T-helper 9 cell (primary cell): ENCODE data around the gene GABARAP.
"Not testable (repeated sequence)": the region's sequence is repeated elsewhere in the genome, so short reads cannot be mapped to it uniquely, and the experiment has no call there.

Experiments
- DNase-seq: peaks from one replicate; pipeline ENCODE4 v3.0.0-alpha.2; 2020

The GABARAP gene

DNA sequence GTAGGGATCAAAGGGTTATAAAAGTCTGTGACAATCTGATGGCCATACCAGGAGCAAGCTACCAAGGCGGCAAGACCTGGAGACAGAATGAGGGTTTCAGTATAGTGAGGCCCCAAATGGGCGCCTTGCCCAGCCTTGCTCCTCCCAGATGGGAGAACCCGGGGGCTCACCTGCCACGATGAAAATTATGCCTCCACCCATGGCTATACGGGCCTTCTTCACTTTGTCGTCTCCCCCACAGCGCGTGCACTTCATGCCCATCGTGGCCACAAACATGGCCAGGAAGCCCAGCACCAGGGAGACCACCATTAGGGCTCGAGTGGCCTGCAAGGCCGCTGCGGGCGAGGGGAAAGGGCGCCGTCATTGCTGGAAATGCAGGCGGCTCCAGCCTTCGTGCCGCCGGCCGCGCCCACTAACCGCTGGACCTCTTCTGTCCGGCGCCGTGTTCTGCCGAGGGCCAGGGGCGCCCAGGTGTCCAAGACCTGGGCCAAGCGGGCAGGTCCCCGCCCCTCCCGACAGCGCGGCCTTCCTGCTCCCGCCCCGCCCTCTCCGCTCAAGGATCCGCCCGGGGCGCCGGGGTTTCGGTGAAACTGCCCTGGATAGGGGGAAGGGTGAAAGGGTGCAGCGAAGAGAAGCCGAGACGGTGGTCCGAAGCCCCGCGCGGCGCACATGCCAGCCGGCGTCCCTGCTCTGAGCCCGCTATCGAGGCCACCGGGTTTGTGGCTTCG is 18.6 kb upstream of the GABARAP start:
- DNase-seq: no peak

DNA sequence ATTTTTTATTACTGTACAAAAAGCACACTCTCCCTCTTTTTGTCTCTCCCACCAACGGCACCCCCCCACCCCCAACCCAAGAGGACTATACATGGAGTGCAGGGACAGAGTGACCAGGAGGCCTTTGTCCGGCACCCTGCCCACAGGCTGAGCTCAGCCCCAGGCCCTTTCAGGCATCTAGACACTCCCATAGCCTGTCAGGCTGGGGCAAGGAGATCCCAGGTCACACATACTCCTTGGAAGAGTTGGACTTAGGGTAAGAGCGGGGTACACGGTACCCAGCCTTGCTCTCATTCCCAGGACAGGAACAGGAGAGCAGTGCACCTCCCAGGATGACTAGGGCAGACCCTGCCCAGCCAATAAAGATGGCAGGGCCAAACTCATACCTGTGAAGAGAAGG is 17.9 kb upstream of the GABARAP start:
- no peak for DNase-seq

DNA sequence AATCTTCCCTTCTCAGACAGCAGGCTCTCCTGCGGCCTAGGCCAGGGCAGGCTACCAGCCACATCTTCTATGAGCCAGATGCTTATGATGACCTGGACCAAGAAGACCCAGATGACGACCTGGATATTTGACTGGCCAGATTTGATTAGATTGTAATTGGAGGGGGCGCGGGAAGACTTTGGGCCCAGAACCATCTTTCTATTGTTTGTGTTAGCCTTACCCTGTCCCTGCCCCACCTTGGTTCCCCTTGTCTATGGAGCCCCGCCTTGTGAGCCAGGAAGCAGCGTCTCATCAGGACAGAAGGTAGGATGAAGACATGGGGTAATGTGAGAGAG is 17.3 kb upstream of the GABARAP start:
- no peak for DNase-seq

DNA sequence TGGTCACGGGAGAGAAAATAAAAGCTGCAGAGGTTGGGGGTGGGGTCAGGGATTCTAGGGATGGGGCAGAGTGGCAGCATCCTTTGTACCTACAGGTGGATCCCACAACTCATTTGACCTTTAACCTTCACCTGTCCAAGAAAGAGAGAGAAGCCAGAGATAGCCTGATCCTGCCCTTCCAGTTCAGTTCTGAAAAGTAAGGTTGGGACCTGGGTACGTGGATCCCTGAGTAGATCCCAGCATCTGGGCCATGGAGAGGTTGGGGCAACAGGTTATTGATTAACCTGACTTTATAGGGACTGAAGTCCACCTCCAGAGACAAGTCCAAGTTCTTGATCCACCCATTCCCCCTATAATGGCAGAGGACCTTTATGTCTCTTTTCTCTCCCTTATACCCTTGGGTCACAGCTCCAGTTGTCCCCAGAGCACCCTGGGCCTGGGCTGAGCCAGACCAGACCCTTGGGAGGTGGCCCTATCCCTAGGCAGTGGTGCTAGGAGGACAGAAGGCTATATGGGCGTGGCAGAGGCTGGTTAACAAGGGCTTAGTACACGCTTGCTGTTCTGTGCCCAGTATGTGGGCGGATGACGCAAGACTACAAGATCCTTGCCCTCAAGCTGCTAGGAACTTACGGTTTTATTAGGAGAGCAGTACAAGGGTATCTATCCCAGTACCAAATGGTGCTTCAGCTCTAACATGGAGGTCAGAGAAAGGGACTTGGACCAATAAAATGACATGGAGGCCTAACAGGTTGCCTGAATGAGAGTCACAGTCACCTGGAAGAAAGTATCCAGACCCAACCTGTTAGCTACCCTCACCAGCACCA is 16.7 kb upstream of the GABARAP start:
- no peak for DNase-seq

DNA sequence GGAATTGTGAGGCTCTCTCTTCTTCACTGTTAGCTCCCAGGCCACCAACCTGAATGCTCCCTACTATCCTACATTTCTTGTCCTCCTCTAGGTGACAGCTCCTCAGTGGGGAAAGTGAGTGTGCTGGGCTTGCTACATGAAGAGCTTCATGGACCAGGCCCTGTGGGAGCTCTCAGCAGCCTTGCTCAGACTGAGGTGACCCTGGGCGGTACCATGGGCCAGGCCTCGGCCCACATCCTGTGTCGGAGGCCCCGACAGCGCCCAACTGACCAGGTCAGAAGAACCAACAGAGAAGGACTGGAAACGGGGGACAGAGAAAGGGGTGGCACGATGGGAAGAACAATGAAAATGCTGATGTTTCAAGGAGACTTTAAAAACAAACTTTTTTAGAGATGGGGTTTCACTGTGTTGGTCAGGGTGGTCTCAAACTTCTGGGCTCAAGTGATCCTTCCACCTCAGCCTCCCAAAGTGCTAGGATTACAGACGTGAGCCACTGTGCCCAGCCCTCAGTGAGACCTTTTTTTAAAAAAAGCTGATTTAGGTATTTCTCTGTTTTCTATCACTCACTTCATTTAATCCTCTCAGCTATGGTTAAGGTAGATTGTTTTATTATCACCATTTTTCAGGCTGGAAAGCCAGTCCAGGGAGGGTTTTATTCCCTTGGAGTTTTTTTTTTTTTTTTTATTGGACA is 14.7 kb upstream of the GABARAP start:
- no peak for DNase-seq

DNA sequence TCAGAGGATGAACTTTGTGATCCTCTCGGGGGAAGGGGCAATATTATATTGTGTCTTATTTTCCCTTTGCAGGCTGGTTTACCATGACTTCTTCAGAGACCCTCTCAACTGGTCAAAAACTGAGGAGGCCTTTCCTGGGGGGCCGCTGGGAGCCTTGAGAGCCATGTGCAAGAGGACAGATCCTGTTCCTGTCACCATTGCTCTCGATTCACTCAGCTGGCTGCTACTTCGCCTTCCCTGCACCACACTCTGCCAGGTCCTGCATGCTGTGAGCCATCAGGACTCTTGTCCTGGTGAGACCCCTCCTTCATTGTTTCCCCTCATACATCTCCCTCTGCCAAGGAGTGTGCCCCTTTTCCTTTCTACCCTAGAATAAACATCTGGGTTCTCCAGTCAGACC is 12.3 kb upstream of the GABARAP start:
- no peak for DNase-seq

DNA sequence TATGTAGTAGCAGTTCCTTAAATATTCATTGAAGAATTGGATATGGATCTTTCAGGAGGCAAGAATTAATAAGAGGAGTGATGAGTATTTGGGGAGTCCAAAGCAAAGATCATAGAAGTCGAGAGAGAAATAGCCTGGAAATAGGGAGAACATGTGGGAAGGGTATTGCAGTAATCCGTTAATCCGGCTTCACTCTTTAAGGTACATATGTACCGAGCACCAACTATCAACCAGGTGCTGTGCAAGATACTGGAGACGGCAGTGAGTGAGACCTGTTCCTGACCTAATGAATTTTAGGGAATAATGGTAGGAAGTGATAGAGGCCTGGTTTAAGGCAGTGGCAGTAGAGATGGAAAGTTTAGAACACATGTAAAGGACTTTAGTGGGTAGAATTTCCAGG is 10.8 kb upstream of the GABARAP start:
- no peak for DNase-seq

DNA sequence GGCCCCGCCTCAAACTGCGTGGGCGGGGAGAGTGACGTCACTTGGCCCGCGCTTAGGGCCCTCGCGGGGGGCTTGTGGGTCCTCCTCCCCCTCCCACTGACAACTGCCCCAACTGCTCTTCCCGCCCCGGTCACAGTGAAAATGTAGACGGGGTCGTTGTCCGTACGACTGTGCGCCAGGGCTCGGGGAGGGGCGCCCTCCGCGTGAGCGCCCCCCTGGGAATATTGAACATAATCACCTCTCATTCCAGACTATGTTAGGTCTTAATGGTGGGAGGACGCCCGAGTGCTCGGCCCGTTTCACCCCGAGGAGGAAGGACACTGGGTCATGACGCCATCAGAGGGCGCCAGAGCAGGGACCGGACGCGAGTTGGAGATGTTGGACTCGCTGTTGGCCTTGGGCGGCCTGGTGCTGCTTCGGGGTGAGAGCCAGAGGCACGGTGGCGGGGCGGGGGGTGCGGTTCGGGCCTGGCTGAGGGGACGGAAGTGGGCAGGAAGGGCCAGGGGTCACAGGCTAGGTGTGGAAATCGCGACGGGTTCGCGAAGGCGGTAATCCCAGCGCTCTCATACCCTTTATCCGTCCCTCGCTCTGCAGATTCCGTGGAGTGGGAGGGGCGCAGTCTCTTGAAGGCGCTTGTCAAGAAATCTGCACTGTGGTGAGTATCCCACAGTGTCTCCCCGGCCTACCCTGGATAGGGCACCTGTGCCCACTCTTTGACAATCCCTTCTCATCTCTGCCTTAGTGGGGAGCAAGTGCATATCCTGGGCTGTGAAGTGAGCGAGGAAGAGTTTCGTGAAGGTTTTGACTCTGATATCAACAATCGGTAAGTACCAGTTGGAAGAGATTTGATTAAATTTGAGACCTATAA is 10.2 kb upstream of the GABARAP start, which contains the start of gene ELP5:
Gene ELP5, plus strand, starts transcription at position 40 of the 868 bp plus-strand sequence. Its CDS starts 336 bp downstream, at position 376.
- peak; percentile 83 for DNase-seq

DNA sequence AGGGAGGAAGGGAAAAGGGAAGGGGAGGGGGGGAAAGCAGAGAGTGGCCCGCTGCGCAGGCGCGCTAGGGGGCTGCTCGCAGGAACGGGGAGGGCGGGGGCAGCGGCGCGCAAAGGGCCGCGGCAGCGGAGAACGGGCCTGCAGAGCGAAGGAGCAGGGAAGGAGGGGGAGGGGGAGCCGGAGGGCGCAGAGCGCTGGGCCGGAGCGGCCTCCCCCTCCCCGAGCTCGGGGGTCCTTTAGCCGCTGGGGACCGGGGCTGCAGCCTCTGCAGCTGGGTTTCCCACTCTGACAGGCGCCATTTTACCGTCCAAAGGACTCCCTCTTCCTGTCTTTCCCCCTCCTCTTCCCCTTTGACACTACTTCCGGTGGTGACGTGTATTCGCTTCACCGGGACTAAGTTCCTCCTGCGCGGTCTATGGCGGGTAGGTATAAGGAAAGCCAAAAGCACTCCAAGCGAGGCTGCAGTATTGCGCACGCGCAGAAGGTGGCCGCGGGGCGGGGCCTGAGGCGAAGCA is 9.5 kb upstream of the GABARAP start, which contains the start of gene CTDNEP1:
Gene CTDNEP1, minus strand, starts transcription at position 74 of the 515 bp plus-strand sequence. CDS start 438 bp downstream, outside the sequence.
- peak; percentile 99 for DNase-seq

DNA sequence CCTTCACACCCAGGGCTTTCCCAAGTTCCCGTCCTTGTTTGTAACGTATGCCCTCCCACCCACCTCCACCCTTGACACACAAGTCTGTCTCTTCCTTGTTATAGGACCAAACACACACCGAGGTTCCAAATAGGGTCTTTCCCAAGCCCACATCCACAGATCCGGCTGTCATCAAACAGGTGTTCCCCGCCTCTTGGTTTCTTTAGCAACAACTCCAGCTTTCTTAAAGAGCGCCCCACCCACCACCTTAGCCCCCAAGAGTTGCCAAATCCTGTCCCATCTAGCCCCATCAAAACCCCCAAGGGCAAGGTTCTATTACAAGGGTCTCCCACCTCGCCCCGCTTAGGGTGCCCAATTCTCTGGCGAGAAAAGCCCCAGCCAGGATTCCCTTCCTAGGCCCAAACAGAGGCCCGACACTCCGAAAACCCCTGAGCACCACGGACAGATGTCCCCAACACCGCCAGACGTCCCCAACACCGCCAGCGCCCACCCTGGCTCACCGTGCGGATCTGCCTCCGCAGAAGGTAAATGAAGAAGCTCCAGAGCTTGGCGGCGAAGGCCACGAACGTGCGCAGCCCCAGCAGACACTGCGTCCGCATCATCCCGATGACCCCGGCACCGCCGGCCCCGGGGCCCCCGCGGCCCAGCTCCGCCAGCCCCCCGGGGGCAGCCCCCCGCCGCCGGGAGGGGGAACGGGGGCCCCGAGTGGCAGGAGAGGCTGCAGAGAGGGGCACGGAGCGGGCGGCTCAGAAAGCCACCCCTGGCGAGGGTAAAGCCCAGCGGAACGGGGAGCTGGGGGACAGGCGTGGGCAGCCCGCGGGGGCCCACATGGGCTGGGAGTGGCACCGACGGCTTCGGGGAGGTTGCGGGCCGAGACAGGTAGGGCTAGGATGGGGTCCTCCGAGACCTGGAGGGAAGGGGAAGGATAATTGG is 8.7 kb upstream of the GABARAP start:
- DNase-seq: no peak

DNA sequence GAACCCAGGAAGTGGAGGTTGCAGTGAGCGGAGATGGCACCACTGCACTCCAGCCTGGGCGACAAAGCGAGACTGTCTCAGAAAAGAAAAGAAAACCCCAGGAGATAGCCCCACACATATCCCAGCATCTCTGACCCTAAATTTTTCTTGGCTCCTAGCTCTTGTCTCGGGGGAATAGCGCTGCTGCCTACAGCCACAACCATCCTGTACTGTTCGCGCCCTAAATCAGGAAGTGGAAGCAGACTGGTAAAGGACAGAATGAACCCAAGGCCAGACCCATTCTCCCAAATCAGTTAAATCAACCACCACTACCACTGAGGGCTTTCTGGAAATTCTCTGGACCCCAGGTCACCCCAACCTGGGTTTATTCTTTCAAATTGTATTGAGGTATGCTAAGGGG is 7.6 kb upstream of the GABARAP start:
- DNase-seq: no peak

DNA sequence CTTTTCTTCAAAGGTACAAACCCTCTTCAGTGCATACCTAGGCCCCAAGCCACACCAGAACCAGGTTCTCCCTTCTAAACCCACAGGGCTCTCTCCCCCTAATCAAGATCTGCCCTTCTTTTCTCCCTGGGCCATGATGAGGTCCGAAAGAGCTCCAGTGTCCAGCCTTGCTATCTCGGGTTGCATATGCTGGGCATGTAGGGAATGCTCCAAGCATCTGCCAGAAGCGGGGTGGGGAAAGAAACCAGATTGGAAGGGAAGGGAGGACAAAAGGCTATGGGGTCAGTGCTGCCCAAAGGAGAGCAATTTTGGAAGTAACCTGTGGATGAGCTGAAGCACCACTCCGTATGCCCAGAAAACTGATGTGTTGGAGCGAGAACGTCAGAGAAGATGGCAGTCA is 7.0 kb upstream of the GABARAP start:
- DNase-seq: no peak

DNA sequence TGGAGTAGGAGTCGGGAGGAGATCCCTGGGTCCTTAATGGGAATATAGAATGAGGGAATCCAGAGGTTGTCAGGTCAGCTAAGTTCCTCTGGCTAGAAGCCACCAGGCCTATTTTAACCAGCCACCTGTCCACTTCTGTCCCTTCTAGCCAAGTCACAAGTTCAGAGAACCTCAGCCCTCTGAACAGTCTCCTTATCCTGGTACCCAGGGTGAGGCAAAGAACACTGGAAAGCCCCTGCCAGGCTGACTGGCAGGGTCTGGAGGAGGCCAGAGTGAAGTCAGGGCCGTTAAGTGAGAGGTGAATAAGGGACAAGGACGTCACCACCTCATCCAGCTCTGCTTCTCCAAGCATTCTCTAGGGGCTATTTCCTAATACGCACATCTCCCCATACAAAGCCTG is 6.5 kb upstream of the GABARAP start:
- no peak for DNase-seq

DNA sequence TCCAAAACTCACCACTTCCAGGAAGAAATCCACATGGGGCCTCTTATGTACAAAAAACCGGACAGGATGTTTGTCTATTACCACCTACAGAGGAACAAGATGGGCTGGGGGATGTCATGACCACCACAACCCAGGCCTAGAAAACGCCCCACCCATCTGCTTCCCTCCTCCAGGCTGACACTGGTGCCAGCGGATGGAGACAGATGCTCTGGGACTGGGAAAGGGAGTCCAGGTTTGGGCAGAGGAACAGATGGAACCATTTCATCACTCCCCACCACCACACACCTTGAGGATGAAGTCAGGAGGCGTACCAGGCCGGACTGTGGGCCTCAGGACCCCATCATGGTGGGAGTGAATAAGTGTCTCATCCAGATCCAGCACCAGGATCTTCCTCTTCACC is 4.5 kb upstream of the GABARAP start:
- DNase-seq: no peak

DNA sequence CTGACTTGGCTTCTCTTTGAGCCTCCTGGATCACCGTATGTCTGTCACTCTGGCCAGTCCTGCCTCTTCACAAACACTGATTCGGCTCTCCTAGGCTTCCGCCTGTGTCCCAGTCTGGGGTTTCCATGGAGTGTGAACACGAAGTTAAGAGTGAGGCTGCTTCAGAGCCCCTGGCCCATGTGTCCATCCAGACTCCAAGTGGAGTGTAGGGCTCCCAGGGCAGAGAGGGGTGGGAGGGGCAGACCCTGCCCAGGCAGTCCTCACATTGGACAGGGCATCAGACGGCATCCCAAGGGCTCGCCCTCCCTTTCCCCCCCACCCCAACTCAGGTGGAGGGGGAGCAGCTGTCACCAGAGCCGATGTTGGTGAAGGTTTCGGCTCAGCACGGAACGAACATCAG is 1.6 kb upstream of the GABARAP start:
- not testable (repeated sequence) for DNase-seq

DNA sequence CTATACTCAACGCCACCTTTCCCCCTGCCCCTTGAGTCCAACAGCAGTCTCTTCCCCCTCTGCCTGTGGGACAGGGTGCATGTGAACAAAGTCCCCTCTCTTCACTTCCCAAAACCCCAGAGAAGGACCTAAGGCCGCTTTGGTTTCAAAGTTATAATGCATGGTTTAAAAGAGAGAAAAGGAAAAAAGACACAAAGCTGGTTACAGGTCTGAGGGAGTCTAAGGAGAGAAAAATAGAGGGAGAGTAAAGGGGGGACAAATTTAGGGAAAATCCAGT is 1.1 kb upstream of the GABARAP start:
- DNase-seq: no peak

DNA sequence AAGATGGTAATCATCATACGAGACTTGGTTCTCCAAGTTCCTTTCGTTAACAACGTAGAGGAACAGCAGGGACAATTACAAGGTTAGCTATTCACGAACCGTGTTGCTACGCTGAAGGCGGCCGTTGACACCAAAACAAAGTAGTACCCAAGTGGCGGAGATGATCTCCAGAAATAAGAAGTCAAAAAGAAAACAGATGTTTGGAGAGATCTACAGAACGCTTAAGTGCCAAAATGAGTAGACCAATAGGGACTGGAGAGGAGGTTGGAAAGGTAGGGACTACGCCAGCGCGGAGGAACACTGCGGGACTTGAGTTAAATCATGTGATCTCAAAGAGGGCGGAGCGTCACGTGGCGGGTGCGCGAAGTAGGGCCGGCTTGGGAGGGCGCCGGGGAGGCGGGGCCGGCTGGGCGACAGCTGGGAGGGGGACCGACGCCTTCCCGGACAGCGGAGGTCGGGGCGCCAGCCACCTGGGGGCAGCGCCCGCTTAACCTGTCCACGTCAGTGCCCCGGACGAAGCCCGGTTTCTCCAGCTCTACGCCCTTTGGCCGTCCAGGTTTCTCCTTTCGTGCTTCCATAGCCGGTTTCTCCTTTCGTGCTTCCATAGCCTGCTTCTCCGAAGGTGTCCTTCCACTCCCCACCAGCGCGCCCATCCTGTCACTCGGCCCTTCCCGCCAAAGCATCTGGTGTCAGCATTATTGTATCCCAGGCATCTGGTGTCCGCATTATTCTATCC is 636 bp upstream of the GABARAP start:
- peak; percentile 91 for DNase-seq

DNA sequence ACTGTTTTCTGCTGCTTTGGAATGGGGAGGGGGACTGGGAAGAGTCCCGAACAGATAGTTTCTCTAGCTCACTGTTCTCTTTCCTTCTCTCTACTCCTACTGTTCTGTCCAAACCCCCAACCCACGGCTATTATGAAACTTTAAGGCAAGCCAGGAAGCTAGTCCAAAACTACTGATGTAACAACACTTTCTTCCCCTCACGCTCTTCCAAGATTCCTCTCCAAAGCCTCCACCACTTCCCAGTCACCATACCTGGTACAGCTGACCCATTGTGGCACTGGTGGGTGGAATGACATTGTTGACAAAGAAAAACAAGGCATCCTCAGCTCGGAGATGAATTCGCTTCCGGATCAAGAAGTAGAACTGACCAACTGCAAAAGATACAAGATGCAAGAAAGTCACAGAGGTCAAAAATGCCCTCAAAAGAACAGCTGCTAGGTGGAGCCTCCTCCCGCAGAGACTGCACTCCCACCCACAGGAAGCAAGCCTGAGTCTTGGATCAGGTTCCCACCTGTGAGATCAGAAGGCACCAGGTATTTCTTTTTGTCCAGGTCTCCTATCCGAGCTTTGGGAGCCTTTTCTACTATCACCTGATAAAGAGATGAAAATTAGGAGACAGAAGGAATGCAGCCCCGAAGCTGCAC is 1.0 kb downstream of the GABARAP start:
- DNase-seq: no peak

DNA sequence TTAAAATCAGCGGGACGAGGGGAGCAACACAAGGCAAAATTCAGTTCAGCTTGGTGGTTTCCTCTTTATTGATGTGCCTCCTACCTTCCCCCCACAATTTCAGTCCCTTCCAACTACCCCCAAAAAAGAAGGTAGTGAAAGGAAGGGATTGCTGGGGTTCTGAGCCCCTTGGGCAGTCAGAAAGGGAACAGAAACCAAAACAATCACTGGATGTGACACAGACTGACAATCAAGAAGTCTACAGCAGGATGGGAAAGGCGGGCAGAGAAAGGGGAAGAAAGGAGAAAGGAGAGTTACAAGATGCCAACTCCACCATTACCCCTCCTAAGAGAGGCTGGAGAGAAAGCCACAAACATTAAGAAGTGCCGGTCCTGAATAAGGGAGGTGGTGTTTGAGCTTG is 1.9 kb downstream of the GABARAP start:
- DNase-seq: no peak
